ENCODE measurements around the gene ATP2B2.

DNA sequence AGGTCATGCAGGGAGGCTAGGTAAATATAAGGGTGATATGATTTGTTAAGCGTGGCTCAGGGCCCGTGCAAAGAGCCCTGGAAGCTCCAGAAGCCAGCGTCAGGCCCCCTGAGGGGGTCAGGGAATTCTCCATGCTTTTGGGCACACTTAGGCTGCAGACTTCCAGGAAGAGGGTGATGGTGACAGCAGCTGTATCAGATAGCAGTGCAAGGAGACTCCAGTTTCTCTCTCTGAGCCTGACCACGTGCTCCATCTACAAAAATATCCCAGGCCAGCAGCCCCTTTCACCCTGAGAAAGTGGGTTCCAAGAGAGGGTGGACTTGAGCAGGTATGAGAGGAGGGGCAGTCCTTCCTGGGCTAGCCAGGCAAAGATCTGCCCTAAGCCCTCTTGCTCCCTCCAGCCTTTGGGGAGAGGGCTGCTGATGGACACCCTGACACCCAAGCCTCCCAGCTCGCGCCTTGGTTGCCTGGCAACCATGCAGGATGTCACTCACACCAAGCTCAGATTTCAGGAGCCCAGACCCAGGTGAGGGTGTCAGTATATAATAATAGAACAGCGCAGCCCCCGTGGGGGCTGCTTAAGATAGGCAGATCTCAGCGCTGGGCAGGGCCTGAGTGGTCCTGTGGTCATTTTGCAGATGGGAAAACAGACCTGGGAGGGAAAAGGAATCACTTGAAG is 35.8 kb downstream of the ATP2B2 start:
- TF ChIP-seq, protein P1, sequence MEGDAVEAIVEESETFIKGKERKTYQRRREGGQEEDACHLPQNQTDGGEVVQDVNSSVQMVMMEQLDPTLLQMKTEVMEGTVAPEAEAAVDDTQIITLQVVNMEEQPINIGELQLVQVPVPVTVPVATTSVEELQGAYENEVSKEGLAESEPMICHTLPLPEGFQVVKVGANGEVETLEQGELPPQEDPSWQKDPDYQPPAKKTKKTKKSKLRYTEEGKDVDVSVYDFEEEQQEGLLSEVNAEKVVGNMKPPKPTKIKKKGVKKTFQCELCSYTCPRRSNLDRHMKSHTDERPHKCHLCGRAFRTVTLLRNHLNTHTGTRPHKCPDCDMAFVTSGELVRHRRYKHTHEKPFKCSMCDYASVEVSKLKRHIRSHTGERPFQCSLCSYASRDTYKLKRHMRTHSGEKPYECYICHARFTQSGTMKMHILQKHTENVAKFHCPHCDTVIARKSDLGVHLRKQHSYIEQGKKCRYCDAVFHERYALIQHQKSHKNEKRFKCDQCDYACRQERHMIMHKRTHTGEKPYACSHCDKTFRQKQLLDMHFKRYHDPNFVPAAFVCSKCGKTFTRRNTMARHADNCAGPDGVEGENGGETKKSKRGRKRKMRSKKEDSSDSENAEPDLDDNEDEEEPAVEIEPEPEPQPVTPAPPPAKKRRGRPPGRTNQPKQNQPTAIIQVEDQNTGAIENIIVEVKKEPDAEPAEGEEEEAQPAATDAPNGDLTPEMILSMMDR (IDR thresholded peaks at IDR 0.05; ENCODE audit: low read depth, low read length): no peak
- TF ChIP-seq EZH2phosphoT487 (IDR thresholded peaks at IDR 0.05; ENCODE audit: low read depth): no peak
